ENCODE data around the gene IL17RB.

The IL17RB gene

GRCh38 chr3:53813229-53813628, 33.1 kb upstream of the IL17RB start:
- no peak for TF ChIP-seq CTCF (IDR thresholded peaks at IDR 0.05; ENCODE audit: borderline replicate concordance, insufficient read depth, low read depth, low read length)
- no peak overlapping the region for H3K4me3 ChIP-seq (ENCODE audit: low read depth, low read length)

GRCh38 chr3:53813876-53814275, 32.5 kb upstream of the IL17RB start:
- no peak for TF ChIP-seq CTCF (IDR thresholded peaks at IDR 0.05; ENCODE audit: borderline replicate concordance, insufficient read depth, low read depth, low read length)
- no peak overlapping the region for H3K4me3 ChIP-seq (ENCODE audit: low read depth, low read length)

GRCh38 chr3:53815067-53815466, 31.3 kb upstream of the IL17RB start:
- TF ChIP-seq CTCF (IDR thresholded peaks at IDR 0.05; ENCODE audit: borderline replicate concordance, insufficient read depth, low read depth, low read length) = no peak
- H3K4me3 ChIP-seq (ENCODE audit: low read depth, low read length) = no peak overlapping the region

- no peak for TF ChIP-seq CTCF (IDR thresholded peaks at IDR 0.05; ENCODE audit: borderline replicate concordance, insufficient read depth, low read depth, low read length)
- H3K4me3 ChIP-seq (ENCODE audit: low read depth, low read length) = no peak overlapping the region
These were observed 30.7 kb upstream of the IL17RB start for GRCh38 chr3:53815651-53816050.

- no peak for TF ChIP-seq CTCF (IDR thresholded peaks at IDR 0.05; ENCODE audit: borderline replicate concordance, insufficient read depth, low read depth, low read length)
- H3K4me3 ChIP-seq (ENCODE audit: low read depth, low read length) = no peak overlapping the region
These were observed 29.9 kb upstream of the IL17RB start for GRCh38 chr3:53816425-53816824.

- TF ChIP-seq CTCF (IDR thresholded peaks at IDR 0.05; ENCODE audit: borderline replicate concordance, insufficient read depth, low read depth, low read length) = no peak
- H3K4me3 ChIP-seq (ENCODE audit: low read depth, low read length) = no peak overlapping the region
These were observed 29.2 kb upstream of the IL17RB start for GRCh38 chr3:53817211-53817610.

GRCh38 chr3:53817809-53818208, 28.6 kb upstream of the IL17RB start:
- no peak for TF ChIP-seq CTCF (IDR thresholded peaks at IDR 0.05; ENCODE audit: borderline replicate concordance, insufficient read depth, low read depth, low read length)
- H3K4me3 ChIP-seq (ENCODE audit: low read depth, low read length) = no peak overlapping the region

Data from GM12875 (cell line).